GM18508 (cell line): Measurements from ENCODE around the gene PEAK3.

Experiments used
- ATAC-seq: cut with Tn5 transposase; IDR thresholded peaks from one replicate; pipeline ENCODE4 v1.9.1; 2021; ENCODE audit warnings: moderate number of reproducible peaks; ENCODE audit not compliant: insufficient read depth, unreplicated experiment

PEAK3 gene

GRCh38 chr19:2229103-2230032 is 52.6 kb downstream of the PEAK3 start:
- no peak for ATAC-seq

GRCh38 chr19:2228157-2229030 is 53.6 kb downstream of the PEAK3 start:
- no peak for ATAC-seq

- ATAC-seq = no peak
These were observed 54.4 kb downstream of the PEAK3 start for GRCh38 chr19:2227415-2228156.

GRCh38 chr19:2226840-2227360 is 55.1 kb downstream of the PEAK3 start:
- no peak for ATAC-seq

GRCh38 chr19:2226051-2226839 is 55.7 kb downstream of the PEAK3 start:
- ATAC-seq = no peak

- ATAC-seq = no peak
These were observed 56.4 kb downstream of the PEAK3 start for GRCh38 chr19:2225415-2226050.

GRCh38 chr19:2224754-2225349 is 57.1 kb downstream of the PEAK3 start:
- ATAC-seq = no peak
